Measurements from ENCODE around the gene HOOK2. TPM values are rescaled to one million over a fixed set of nuclear protein-coding genes. Genes with fewer than 3 reads are reported as not detected.

Gene HOOK2
- total and polyA plus RNA-seq, 2 of the 13 experiments (the other 11 are each of a cell fraction or from before 2014, with no cell fraction given): 9.2 to 12.9 TPM

DNA sequence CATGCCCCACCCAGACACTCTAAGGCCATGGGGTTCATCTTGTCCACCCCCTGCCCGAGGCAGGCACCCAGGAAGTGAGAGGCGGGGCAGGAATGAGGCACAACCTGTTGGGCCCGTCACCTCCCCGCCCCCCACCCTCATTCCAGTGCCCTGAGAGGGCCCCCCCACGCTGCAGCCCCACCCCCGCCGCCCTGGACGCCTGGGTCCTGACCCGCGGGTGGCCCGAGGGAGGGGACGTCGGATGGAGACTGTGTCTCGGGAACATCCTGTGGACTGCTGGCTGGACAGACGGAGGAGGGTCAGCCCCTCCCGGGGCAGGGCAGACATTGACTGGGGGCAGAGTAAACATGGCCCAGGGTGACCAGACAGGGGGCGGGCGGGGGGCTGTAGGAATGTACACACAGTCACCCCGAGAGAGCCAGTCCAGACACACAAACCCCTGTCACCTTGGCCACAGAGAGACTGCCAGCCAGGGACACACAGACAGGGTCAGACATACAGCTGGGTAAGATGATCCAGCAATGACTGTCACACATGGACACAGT lies 8.6 kb upstream of the HOOK2 start (continued):
- TF ChIP-seq SPEN (CRISPR knock-in tag; IDR thresholded peaks at IDR 0.05; ENCODE audit: low read depth): peak; percentile 61; the same call in 1 of the 2 replicates
- TF ChIP-seq, protein P1, sequence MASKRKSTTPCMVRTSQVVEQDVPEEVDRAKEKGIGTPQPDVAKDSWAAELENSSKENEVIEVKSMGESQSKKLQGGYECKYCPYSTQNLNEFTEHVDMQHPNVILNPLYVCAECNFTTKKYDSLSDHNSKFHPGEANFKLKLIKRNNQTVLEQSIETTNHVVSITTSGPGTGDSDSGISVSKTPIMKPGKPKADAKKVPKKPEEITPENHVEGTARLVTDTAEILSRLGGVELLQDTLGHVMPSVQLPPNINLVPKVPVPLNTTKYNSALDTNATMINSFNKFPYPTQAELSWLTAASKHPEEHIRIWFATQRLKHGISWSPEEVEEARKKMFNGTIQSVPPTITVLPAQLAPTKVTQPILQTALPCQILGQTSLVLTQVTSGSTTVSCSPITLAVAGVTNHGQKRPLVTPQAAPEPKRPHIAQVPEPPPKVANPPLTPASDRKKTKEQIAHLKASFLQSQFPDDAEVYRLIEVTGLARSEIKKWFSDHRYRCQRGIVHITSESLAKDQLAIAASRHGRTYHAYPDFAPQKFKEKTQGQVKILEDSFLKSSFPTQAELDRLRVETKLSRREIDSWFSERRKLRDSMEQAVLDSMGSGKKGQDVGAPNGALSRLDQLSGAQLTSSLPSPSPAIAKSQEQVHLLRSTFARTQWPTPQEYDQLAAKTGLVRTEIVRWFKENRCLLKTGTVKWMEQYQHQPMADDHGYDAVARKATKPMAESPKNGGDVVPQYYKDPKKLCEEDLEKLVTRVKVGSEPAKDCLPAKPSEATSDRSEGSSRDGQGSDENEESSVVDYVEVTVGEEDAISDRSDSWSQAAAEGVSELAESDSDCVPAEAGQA (IDR thresholded peaks at IDR 0.05; ENCODE audit: low read depth): no peak
- TF ChIP-seq, protein P1 (CRISPR knock-in tag; IDR thresholded peaks at IDR 0.05; ENCODE audit: borderline replicate concordance): no peak
- TF ChIP-seq EP300 (IDR thresholded peaks at IDR 0.05; ENCODE audit: low read depth in 2 of 2, low read length in 2 of 2): 0 out of 4 replicates have a peak, but pooled peaks of 1 of the 2 experiments have one; percentile 20
- TF ChIP-seq EP300 (CRISPR knock-in tag; IDR thresholded peaks at IDR 0.05; ENCODE audit: borderline replicate concordance): no peak
- TF ChIP-seq SOX6 (IDR thresholded peaks at IDR 0.05): no peak
- TF ChIP-seq SOX6 (CRISPR knock-in tag; IDR thresholded peaks at IDR 0.05): 0 out of 2 replicates have a peak, but pooled peaks have one; percentile 44
- 0 out of 2 replicates have a peak, but pooled peaks have one; percentile 27 for TF ChIP-seq HDAC2 (CRISPR knock-in tag; IDR thresholded peaks at IDR 0.05)
- peak; percentile 68 for TF ChIP-seq RXRB (CRISPR knock-in tag; IDR thresholded peaks at IDR 0.05; ENCODE audit: borderline replicate concordance)
- TF ChIP-seq NCOA2 (CRISPR knock-in tag; IDR thresholded peaks at IDR 0.05): peak; percentile 13; the same call in 1 of the 2 replicates
- TF ChIP-seq, protein P2, sequence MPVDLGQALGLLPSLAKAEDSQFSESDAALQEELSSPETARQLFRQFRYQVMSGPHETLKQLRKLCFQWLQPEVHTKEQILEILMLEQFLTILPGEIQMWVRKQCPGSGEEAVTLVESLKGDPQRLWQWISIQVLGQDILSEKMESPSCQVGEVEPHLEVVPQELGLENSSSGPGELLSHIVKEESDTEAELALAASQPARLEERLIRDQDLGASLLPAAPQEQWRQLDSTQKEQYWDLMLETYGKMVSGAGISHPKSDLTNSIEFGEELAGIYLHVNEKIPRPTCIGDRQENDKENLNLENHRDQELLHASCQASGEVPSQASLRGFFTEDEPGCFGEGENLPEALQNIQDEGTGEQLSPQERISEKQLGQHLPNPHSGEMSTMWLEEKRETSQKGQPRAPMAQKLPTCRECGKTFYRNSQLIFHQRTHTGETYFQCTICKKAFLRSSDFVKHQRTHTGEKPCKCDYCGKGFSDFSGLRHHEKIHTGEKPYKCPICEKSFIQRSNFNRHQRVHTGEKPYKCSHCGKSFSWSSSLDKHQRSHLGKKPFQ (CRISPR knock-in tag; IDR thresholded peaks at IDR 0.05; ENCODE audit: insufficient replicate concordance): peak; percentile 75
- peak; percentile 43; the same call in 1 of the 2 replicates for TF ChIP-seq ZNF777 (CRISPR knock-in tag; IDR thresholded peaks at IDR 0.05)
- TF ChIP-seq ZNF329 (CRISPR knock-in tag; IDR thresholded peaks at IDR 0.05; ENCODE audit: low read depth): 0 out of 2 replicates have a peak, but pooled peaks have one; percentile 40
- TF ChIP-seq ZNF180 (CRISPR knock-in tag; IDR thresholded peaks at IDR 0.05; ENCODE audit: borderline replicate concordance, low read depth): no peak
- TF ChIP-seq, protein P3, sequence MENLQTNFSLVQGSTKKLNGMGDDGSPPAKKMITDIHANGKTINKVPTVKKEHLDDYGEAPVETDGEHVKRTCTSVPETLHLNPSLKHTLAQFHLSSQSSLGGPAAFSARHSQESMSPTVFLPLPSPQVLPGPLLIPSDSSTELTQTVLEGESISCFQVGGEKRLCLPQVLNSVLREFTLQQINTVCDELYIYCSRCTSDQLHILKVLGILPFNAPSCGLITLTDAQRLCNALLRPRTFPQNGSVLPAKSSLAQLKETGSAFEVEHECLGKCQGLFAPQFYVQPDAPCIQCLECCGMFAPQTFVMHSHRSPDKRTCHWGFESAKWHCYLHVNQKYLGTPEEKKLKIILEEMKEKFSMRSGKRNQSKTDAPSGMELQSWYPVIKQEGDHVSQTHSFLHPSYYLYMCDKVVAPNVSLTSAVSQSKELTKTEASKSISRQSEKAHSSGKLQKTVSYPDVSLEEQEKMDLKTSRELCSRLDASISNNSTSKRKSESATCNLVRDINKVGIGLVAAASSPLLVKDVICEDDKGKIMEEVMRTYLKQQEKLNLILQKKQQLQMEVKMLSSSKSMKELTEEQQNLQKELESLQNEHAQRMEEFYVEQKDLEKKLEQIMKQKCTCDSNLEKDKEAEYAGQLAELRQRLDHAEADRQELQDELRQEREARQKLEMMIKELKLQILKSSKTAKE (CRISPR knock-in tag; IDR thresholded peaks at IDR 0.05; ENCODE audit: borderline replicate concordance): peak; percentile 99
- no peak for TF ChIP-seq JUN (CRISPR knock-in tag; IDR thresholded peaks at IDR 0.05)
- peak; percentile 81 for TF ChIP-seq SKI (IDR thresholded peaks at IDR 0.05; ENCODE audit: partially characterized antibody)
- peak; percentile 88 for TF ChIP-seq ZNF746 (CRISPR knock-in tag; IDR thresholded peaks at IDR 0.05)
- TF ChIP-seq ARNTL (CRISPR knock-in tag; IDR thresholded peaks at IDR 0.05): 0 out of 2 replicates have a peak, but pooled peaks have one; percentile 40
- TF ChIP-seq MEIS2 (CRISPR knock-in tag; IDR thresholded peaks at IDR 0.05): peak; percentile 37; the same call in 1 of the 2 replicates
- no peak for TF ChIP-seq SRSF1 (optimal IDR thresholded peaks at IDR 0.05; ENCODE audit: low read depth, low read length)

All from HepG2 (cell line).